ENCODE data around the gene CDYL2.
A peak's percentile ranks its signal among the peaks of the same experiment; 100 is the strongest.

CDYL2 gene

GRCh38 chr16:80623376-80623775, 181.0 kb downstream of the CDYL2 start:
- no peak overlapping the region for H3K4me3 ChIP-seq (ENCODE audit: low read length)
- H3K36me3 ChIP-seq (ENCODE audit: control insufficient read depth, insufficient read depth, low read length) = no peaks in the 10 kb centered on the region
- no peak for DNase-seq
- no peak overlapping the region for H3K4me2 ChIP-seq (ENCODE audit: low read length)
- no peaks in the 10 kb centered on the region for H3K79me2 ChIP-seq (ENCODE audit: control insufficient read depth, insufficient read depth, low read length)
- no peak overlapping the region for H4K8ac ChIP-seq (ENCODE audit: low read depth, low read length)
- H3K27me3 ChIP-seq (ENCODE audit: insufficient read depth, low read length, poor library complexity) = no peaks in the 10 kb centered on the region
- H2AK5ac ChIP-seq (ENCODE audit: low read length) = no peak overlapping the region
- no peak overlapping the region for H3K4ac ChIP-seq (ENCODE audit: low read depth, low read length)
- H3K27ac ChIP-seq (ENCODE audit: low read depth, low read length) = no peak overlapping the region
- no peak overlapping the region for H2BK120ac ChIP-seq (ENCODE audit: low read depth, low read length)
- H4K5ac ChIP-seq (ENCODE audit: low read length) = no peak overlapping the region
- no peak overlapping the region for H2BK5ac ChIP-seq (ENCODE audit: low read length)
- no peaks in the 10 kb centered on the region for H3K79me1 ChIP-seq (ENCODE audit: low read length)
- H3K9ac ChIP-seq (ENCODE audit: low read length) = no peak overlapping the region
- no CpG with 5 or more reads among the region's 4 CpGs for WGBS (ENCODE audit: extremely low coverage, insufficient coverage, low lambda C conversion rate)
- H2BK15ac ChIP-seq (replicated peaks; ENCODE audit: low read depth) = no peak overlapping the region
- no peaks in the 10 kb centered on the region for H3K4me1 ChIP-seq (ENCODE audit: control insufficient read depth, low read depth, low read length)
- H3K56ac ChIP-seq (ENCODE audit: low read length) = no peak overlapping the region
- no peak overlapping the region for H3K23ac ChIP-seq (ENCODE audit: low read length)
- H3K18ac ChIP-seq (ENCODE audit: low read length) = no peak overlapping the region

- H3K9ac ChIP-seq (ENCODE audit: low read length) = no peak overlapping the region
- H2BK5ac ChIP-seq (ENCODE audit: low read length) = no peak overlapping the region
- no peaks in the 10 kb centered on the region for H3K27me3 ChIP-seq (ENCODE audit: insufficient read depth, low read length, poor library complexity)
- no peak overlapping the region for H3K23ac ChIP-seq (ENCODE audit: low read length)
- no peak overlapping the region for H3K18ac ChIP-seq (ENCODE audit: low read length)
- H3K4ac ChIP-seq (ENCODE audit: low read depth, low read length) = no peak overlapping the region
- no peak overlapping the region for H2AK5ac ChIP-seq (ENCODE audit: low read length)
- no peak overlapping the region for H3K4me2 ChIP-seq (ENCODE audit: low read length)
- no peak overlapping the region for H3K27ac ChIP-seq (ENCODE audit: low read depth, low read length)
- no peaks in the 10 kb centered on the region for H3K4me1 ChIP-seq (ENCODE audit: control insufficient read depth, low read depth, low read length)
- H4K8ac ChIP-seq (ENCODE audit: low read depth, low read length) = no peak overlapping the region
- H4K5ac ChIP-seq (ENCODE audit: low read length) = no peak overlapping the region
- no peak overlapping the region for H2BK15ac ChIP-seq (replicated peaks; ENCODE audit: low read depth)
- no peaks in the 10 kb centered on the region for H3K79me1 ChIP-seq (ENCODE audit: low read length)
- DNase-seq = no peak
- H3K36me3 ChIP-seq (ENCODE audit: control insufficient read depth, insufficient read depth, low read length) = no peaks in the 10 kb centered on the region
- H3K79me2 ChIP-seq (ENCODE audit: control insufficient read depth, insufficient read depth, low read length) = no peaks in the 10 kb centered on the region
- no CpG with 5 or more reads among the region's 3 CpGs for WGBS (ENCODE audit: extremely low coverage, insufficient coverage, low lambda C conversion rate)
- no peak overlapping the region for H2BK120ac ChIP-seq (ENCODE audit: low read depth, low read length)
- H3K4me3 ChIP-seq (ENCODE audit: low read length) = no peak overlapping the region
- no peak overlapping the region for H3K56ac ChIP-seq (ENCODE audit: low read length)
These were observed 182.4 kb downstream of the CDYL2 start for GRCh38 chr16:80622007-80622406.

GRCh38 chr16:80620736-80621605, 183.4 kb downstream of the CDYL2 start:
- no peak overlapping the region for H2AK5ac ChIP-seq (ENCODE audit: low read length)
- no peak for DNase-seq
- H3K4me3 ChIP-seq (ENCODE audit: low read length) = no peak overlapping the region
- H3K79me1 ChIP-seq (ENCODE audit: low read length) = no peaks in the 10 kb centered on the region
- H3K79me2 ChIP-seq (ENCODE audit: control insufficient read depth, insufficient read depth, low read length) = no peaks in the 10 kb centered on the region
- no peaks in the 10 kb centered on the region for H3K27me3 ChIP-seq (ENCODE audit: insufficient read depth, low read length, poor library complexity)
- no peak overlapping the region for H2BK15ac ChIP-seq (replicated peaks; ENCODE audit: low read depth)
- no CpG with 5 or more reads among the region's 17 CpGs for WGBS (ENCODE audit: extremely low coverage, insufficient coverage, low lambda C conversion rate)
- H3K27ac ChIP-seq (ENCODE audit: low read depth, low read length) = no peak overlapping the region
- no peak overlapping the region for H2BK120ac ChIP-seq (ENCODE audit: low read depth, low read length)
- H2BK5ac ChIP-seq (ENCODE audit: low read length) = no peak overlapping the region
- no peaks in the 10 kb centered on the region for H3K36me3 ChIP-seq (ENCODE audit: control insufficient read depth, insufficient read depth, low read length)
- H3K4me2 ChIP-seq (ENCODE audit: low read length) = no peak overlapping the region
- H4K5ac ChIP-seq (ENCODE audit: low read length) = no peak overlapping the region
- no peaks in the 10 kb centered on the region for H3K4me1 ChIP-seq (ENCODE audit: control insufficient read depth, low read depth, low read length)
- H3K9ac ChIP-seq (ENCODE audit: low read length) = no peak overlapping the region
- no peak overlapping the region for H3K4ac ChIP-seq (ENCODE audit: low read depth, low read length)
- no peak overlapping the region for H4K8ac ChIP-seq (ENCODE audit: low read depth, low read length)
- no peak overlapping the region for H3K23ac ChIP-seq (ENCODE audit: low read length)
- H3K56ac ChIP-seq (ENCODE audit: low read length) = no peak overlapping the region
- H3K18ac ChIP-seq (ENCODE audit: low read length) = no peak overlapping the region

- Histone ChIP-seq H3K27me3 (ENCODE audit: insufficient read depth, low read length, poor library complexity) (no peaks in the 10 kb centered on the region), H2BK15ac (replicated peaks; ENCODE audit: low read depth) (no peak overlapping the region), H3K27ac (ENCODE audit: low read depth, low read length) (no peak overlapping the region), H3K9ac (ENCODE audit: low read length) (no peak overlapping the region), H3K79me1 (ENCODE audit: low read length) (no peaks in the 10 kb centered on the region), H3K36me3 (ENCODE audit: control insufficient read depth, insufficient read depth, low read length) (no peaks in the 10 kb centered on the region), H4K5ac (ENCODE audit: low read length) (no peak overlapping the region), H3K79me2 (ENCODE audit: control insufficient read depth, insufficient read depth, low read length) (no peaks in the 10 kb centered on the region), H3K4me3 (ENCODE audit: low read length) (no peak overlapping the region), H3K4me1 (ENCODE audit: control insufficient read depth, low read depth, low read length) (no peaks in the 10 kb centered on the region), H3K18ac (ENCODE audit: low read length) (no peak overlapping the region), H4K8ac (ENCODE audit: low read depth, low read length) (no peak overlapping the region), H3K4ac (ENCODE audit: low read depth, low read length) (no peak overlapping the region), H2BK120ac (ENCODE audit: low read depth, low read length) (no peak overlapping the region), H2BK5ac (ENCODE audit: low read length) (no peak overlapping the region), H3K23ac (ENCODE audit: low read length) (no peak overlapping the region), H3K4me2 (ENCODE audit: low read length) (no peak overlapping the region), H2AK5ac (ENCODE audit: low read length) (no peak overlapping the region), H3K56ac (ENCODE audit: low read length) (no peak overlapping the region)
- no CpG with 5 or more reads among the region's 4 CpGs for WGBS (ENCODE audit: extremely low coverage, insufficient coverage, low lambda C conversion rate)
- DNase-seq = peak; percentile 14
These were observed 184.6 kb downstream of the CDYL2 start for GRCh38 chr16:80619824-80620223.

GRCh38 chr16:80618862-80619648, 185.3 kb downstream of the CDYL2 start:
- WGBS (ENCODE audit: extremely low coverage, insufficient coverage, low lambda C conversion rate) = no CpG with 5 or more reads among the region's 14 CpGs
- no peak overlapping the region for H2BK15ac ChIP-seq (replicated peaks; ENCODE audit: low read depth)
- no peaks in the 10 kb centered on the region for H3K79me1 ChIP-seq (ENCODE audit: low read length)
- no peaks in the 10 kb centered on the region for H3K4me1 ChIP-seq (ENCODE audit: control insufficient read depth, low read depth, low read length)
- no peak overlapping the region for H3K23ac ChIP-seq (ENCODE audit: low read length)
- DNase-seq = no peak
- H3K56ac ChIP-seq (ENCODE audit: low read length) = no peak overlapping the region
- no peak overlapping the region for H4K5ac ChIP-seq (ENCODE audit: low read length)
- no peak overlapping the region for H3K27ac ChIP-seq (ENCODE audit: low read depth, low read length)
- H3K27me3 ChIP-seq (ENCODE audit: insufficient read depth, low read length, poor library complexity) = no peaks in the 10 kb centered on the region
- H3K79me2 ChIP-seq (ENCODE audit: control insufficient read depth, insufficient read depth, low read length) = no peaks in the 10 kb centered on the region
- H3K4me2 ChIP-seq (ENCODE audit: low read length) = no peak overlapping the region
- no peak overlapping the region for H2BK120ac ChIP-seq (ENCODE audit: low read depth, low read length)
- no peaks in the 10 kb centered on the region for H3K36me3 ChIP-seq (ENCODE audit: control insufficient read depth, insufficient read depth, low read length)
- H2AK5ac ChIP-seq (ENCODE audit: low read length) = no peak overlapping the region
- H3K9ac ChIP-seq (ENCODE audit: low read length) = no peak overlapping the region
- no peak overlapping the region for H2BK5ac ChIP-seq (ENCODE audit: low read length)
- H3K4ac ChIP-seq (ENCODE audit: low read depth, low read length) = no peak overlapping the region
- H3K4me3 ChIP-seq (ENCODE audit: low read length) = no peak overlapping the region
- H3K18ac ChIP-seq (ENCODE audit: low read length) = no peak overlapping the region
- H4K8ac ChIP-seq (ENCODE audit: low read depth, low read length) = no peak overlapping the region

All from mesendoderm (in vitro differentiated cells).